ENCODE results near the gene CCL5. TPM values are rescaled to one million over a fixed set of nuclear protein-coding genes. Genes with fewer than 3 reads are reported as not detected.

CCL5 gene
- total RNA-seq (2014; rRNA removed; shearing (Covaris generic)), result 0.23 TPM in 1 of 2 replicates, not detected in the other

DNA sequence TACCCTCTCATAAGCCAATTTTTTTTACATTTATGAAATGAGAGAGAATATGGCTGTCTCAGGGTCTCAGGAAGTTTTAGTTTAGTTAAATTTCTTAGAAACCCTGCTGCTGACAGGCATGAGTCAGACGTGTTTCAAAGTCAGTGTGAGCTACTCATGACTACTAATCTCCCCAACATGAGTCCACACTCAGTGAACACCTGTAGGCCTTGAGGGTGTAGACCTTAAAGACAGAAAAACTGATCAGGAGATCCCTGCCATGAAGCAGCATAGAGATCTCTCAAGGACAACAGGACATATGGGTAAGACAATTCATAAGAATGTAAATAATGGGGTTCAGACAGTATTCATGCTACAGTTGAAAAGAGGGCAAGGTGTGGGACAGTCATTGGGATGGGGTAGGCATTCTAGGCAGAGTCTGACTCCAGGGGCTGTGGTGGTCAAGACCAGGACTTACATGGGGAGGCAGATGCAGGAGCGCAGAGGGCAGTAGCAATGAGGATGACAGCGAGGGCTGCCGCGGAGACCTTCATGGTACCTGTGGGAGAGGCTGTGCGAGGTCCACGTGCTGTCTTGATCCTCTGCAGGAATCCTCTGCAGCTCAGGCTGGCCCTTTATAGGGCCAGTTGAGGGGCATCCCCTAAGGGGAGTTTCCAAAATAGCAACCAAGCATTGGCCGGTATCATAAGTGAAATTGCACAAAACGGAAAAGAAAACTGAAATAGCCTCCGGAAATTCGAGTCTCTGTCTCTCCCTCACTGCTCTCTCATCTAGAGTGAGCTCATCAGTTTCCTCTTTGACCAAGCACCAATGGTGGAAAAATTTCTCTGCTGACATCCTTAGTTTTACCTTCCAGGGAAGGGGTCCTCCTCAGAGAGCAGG lies at the start of gene CCL5:
Gene CCL5, minus strand, starts transcription at position 588 of the 882 bp plus-strand sequence.
- no peak for DNase-seq (ENCODE audit: low spot score)

DNA sequence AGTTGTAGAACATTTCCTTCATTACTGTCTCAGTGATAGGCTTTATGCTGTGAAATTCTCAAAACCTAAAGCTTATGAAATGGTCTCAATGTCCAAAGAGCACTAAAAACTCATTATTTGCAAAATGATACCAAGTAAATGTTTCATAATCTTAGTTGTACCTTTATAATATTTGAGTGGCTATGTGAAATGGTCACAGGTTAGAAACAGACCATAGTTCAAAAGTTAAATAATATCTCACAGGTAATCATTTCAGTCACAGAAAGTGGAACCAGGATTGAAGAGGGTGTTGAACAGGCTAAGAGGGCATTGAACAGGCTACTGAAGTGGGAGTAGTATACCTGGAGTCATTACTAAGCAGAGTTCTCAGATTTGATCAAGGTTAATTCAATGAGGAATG lies 47.6 kb upstream of the CCL5 start:
- no peak for DNase-seq (ENCODE audit: low spot score)

DNA sequence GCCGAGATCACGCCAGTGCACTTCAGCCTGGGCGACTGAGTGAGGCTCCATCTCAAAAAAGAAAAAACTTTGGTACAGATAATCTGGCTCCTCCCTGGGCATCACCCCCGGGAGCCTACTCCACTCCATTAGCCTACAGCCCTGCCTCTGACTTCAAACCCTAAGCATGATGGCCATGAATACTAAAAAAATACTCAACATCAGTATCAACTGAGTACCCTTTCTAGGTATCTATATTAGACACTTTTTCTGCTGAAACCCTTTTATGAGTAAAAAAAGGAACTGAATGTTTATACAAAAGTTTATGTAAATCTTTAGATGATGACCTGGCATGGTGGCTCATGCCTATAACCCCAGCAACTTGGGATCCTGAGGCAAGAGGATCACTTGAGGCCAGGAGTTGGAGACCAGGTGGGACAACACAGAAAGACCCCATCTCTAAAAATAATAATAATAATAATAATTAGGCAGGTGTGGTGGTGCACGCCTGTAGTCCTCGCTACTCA lies 43.5 kb upstream of the CCL5 start:
- no peak for DNase-seq (ENCODE audit: low spot score)

DNA sequence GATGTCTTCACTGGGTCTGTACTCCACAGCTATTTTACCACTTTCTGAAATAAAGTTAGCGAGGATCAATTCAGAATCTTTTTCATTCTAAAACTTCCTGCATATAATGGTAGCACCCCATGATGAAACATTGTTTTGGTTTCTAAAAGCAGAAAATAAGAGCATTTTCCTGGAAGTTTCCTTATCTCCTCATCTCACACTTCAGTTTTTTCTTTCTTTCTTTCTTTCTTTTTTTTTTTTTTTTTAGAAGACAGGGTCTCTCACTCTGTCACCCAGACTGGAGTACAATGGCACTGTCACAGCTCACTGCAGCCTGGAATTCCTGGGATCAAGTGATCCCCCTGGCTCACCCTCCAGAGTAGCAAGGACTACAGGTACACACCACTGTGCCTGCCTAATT lies 40.1 kb upstream of the CCL5 start:
- DNase-seq (ENCODE audit: low spot score), result no peak

DNA sequence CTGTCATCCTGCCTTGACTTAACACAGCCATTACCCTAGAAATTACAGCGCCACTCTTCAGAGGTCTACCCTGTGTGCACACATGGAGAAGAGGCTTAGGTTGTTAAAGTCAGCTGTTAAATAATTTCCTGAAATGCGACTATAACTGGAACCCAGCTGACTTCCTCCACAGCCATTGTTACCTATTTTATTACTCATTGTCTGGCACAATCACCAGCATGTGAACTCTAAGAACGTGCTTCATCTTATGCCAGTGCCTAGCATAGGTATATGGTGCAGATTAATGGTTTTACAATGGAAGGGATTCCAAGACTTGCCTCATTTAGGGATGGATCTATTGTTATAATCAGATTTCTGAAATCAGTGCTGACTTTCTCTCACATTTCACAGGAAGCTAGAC lies 38.5 kb upstream of the CCL5 start:
- no peak for DNase-seq (ENCODE audit: low spot score)

DNA sequence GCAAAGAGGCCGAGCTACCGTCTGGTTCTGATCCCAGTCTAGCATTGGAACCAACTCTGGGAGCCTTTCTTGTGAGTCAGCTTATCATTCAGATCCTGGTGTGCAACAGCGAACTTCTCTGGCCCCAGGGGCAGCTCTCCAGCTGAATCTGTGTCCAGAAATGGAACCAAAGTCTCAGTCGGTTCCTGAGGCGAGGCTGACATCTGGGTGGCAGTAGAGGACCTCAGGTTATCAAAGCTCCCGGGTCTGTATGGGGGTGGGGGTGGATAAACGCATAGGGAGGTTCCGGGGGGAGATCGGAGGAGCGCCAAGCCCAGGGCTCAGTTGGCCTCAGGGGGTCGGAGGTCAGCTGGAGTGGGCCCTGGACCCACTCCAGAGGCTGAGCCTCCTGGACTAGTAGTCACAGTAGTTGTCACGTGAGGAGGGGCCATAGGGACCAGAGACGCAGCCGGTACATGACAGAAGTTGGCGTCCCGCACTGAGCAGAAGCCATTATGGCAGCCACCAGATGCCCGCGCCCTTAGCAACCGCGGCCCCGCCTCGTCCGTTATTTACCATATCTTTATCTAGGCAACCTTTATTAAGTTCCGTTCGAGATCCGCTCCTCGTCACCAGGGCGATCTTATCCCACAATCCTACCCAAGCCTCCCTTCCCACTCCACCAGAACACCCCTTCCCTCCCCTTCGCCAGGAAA lies 37.5 kb upstream of the CCL5 start:
- DNase-seq (ENCODE audit: low spot score), result no peak

DNA sequence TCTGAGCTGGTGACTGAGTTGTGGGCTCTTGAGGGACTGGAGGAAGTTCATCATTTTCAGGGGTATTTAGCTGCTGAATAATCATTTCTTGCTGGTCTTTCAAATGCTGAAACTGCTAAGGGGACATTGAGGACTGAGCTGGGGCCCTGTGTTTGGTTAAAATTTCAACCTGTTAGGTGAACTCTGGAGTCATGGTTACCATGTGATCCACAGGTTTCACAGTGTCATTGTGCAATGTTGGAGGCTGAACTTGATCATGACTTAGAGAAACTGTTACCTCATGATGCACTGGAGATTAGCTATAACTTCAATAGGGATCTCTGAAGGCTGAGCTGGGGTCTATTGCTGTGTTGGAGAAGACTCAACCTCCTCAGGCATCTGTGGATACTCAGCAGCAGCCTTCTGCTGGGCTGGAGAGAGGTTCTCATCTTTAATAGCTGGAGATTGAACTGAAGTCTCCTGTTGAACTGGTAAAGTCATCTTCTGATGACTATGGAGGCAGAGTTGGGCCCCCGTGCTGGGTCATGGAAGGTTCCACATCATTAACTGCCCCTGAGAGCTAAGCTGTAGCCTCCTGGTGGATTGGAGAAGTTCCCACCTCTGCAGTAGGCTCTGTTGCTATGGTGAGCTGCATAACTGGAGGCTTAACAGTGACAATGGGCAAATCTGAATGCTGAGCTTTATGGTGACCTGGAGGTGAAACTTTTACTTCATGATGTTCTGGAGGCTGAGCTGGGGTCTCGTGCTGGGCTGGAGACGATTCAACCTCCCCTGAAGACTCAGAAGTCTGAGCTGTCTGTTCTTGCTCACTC lies 35.2 kb upstream of the CCL5 start:
- no peak for DNase-seq (ENCODE audit: low spot score)

DNA sequence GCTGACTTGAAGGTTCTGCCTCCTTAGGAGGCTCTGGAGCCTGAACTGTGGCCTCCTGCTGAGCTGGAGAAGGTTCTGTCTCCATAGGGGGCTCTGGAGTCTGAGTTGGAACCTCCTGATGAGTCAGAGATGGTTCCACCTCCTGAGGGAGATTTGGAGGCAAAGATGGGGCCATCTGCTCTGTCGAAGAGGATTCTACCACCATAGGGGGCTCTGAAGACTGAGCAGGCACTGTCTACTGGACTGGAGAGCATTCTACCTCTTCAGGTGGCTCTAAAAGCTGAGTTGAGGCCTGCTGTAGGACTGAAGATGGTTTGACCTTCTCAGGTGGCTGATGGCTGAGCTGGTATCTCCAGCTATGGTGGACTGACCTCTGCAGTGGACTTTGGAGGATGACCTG lies 34.2 kb upstream of the CCL5 start:
- no peak for DNase-seq (ENCODE audit: low spot score)

DNA sequence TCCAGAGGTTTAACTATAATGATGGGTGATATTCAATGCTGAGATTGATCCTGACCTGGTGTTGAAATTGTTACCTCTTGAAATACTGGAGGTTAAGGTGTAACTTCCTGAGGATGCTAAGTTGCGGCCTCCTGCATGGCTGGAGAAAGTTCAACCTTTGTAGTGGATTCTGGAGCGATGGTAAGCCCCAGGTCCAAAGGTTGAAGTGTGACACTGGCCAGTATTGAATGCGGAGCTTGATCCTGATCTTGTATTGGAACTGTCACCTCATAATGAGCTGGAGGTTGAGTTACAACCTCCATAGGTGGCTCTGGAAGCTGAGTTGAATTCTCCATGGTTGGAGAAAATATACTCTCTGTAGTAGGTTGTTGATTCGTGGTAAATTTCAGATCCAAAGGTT lies 33.4 kb upstream of the CCL5 start:
- DNase-seq (ENCODE audit: low spot score), result no peak

DNA sequence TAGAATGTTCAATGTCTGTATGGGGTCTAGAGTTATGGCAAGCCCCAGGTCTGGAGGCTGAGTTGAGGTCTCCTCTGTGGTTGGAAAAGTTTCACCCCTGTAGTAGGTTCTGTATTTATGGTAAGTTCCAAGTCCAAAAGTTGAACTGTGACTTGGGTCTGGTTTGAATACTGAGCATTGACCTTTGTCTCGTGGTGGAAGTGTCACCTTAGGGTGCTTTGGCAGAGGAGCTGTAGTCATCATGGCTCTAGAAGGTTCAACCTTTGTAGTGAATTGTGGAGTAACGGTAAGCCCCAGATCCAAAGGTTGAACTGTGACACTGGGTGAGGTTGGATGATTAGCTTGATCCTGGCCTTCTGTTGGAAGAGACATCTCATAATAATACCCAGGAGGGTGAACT lies 32.8 kb upstream of the CCL5 start:
- no peak for DNase-seq (ENCODE audit: low spot score)

DNA sequence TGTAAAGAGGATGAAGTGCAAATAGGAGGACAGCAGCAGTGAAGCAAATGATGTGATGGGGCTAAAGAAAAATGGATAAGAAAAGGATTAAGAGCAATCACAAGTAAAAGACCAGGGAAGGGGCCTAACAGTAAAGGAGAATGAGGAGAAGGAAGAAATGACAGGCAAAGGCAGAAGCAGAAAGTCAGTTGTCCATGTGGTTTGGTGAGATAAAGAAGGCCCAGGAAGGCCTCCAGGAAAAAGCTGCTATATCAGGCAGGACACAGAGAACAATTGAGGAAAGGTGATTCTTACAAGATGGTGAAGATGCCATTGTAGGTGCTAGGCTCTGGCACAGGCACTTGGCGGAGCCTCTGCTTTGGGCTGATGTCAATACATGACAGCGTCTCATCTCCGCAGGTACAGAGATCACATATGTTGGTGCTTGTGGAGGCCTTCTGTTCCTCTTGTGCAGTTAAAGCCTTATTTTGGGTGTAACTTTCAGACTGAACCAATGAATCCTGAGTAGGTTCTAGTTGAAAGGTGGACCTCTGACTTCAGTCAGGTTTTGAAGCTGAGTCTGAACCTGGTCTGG lies 32.3 kb upstream of the CCL5 start:
- DNase-seq (ENCODE audit: low spot score), result no peak

DNA sequence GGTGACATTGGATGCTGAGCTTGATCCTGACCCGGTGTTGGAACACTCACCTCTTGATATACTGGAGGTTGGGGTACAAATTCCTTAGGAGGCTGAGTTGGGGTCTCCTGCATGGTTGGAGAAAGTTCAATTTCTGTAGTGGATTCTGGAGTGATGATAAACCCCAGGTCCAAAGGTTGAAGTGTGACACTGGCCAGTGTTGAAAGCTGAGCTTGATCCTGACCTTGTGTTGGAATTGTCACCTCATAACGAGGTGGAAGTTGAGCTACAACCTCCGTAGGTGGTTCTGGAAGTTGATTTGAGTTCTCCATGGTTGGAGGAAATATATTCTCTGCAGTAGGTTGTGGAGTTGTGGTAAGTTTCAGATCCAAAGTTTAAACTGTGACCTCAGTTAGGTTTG lies 29.2 kb upstream of the CCL5 start:
- DNase-seq (ENCODE audit: low spot score), result no peak

DNA sequence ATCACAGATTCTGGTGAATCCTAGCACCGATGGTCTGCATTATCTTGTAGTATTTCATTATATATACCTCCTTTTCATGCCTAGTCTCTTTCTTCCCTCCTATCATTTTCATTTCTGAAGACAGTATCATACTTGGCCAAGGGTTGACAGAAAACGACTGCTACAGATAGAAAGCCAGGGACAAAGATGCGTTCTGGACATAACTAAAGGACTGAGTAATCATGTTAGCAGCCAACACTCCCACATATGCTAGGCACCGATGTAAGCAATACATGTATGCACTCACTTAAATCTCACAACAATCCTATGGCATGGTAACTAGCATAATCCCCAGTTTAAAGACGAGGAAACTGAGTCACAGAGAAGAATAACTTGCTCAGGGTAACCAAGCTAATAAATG lies 27.5 kb upstream of the CCL5 start:
- DNase-seq (ENCODE audit: low spot score), result no peak

DNA sequence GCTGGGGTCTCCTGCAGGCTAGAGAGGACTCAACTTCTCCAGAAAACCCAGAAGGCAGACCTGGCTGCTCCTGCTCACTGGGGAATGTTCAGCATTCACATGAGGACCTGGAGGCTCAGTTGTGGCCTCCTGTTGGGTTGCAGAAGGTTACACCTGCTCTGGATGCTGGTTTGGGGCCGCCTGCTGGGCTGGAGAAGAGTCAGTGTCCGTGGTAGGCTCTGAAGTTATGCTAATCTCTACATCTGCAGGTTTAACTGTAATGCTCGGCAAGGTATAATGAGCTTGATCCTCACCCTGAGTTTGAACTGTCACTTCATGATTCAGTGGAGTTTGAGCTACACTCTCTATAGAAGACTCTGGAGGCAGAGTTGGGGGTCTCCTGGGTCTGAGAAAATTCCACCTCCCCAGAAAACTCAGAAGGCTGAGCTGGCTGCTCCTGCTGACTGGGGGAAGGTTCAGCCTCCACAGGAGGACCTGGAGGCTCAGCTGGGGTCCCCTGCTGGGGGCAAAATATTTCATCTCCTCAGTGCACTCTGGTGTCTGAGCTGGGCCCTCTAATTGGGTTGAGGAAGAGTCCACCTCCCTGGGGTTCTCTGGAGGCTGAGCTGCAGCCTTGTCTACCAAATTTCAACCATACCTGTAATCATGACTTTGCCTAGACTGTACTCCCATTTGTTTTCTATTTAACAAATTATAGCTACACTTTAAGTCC lies 26.9 kb upstream of the CCL5 start:
- no peak for DNase-seq (ENCODE audit: low spot score)

DNA sequence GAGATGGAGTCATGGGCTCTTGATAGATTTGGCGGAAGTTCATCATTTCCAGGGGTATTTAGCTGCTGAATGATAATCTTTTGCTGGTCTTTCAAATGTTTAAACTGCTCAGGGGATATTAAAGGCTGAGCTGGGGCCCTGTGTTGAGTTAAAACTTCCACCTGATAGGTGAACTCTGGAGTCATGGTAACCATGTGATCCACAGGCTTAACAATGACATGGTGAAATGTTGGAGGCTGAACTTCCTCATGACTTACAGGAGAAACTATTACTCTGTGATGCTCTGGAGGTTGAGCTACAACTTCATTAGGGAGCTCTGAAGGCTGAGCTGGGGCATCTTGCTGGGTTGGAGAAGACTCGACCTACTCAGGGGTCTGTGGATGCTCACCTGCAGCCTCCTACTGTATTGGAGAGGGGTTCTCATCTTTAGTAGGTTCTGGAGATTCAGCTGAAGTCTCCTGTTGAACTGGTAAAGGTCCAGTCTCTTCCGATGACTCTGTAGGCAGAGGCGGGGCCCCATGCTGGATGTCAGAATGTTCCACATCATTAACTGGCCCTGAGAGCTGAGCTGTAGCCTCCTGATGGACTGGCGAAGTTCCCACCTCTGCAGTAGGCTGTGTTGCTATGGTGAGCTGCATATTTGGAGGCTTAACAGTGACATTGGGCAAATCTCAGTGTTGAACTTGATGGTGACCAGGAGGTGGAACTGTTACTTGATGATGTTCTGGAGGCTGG lies 26.2 kb upstream of the CCL5 start:
- no peak for DNase-seq (ENCODE audit: low spot score)

DNA sequence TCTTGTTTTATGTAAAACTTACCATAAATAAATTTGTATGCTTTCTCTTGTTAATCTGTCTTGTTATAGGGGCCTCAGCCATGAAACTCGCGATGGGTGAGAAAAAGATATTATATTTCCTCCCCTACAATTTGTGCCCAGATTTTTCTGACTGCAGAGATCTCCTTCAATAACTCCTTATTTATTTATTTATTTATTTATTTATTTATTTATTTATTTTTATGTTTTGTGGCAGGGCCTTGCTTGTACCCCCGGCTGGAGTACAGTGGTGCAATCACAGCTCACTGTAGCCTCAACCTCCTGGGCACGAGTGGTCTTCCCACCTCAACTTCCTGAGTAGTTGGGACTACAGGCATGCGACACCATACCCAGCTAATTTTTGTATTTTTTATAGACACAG lies 23.3 kb upstream of the CCL5 start:
- DNase-seq (ENCODE audit: low spot score), result no peak

DNA sequence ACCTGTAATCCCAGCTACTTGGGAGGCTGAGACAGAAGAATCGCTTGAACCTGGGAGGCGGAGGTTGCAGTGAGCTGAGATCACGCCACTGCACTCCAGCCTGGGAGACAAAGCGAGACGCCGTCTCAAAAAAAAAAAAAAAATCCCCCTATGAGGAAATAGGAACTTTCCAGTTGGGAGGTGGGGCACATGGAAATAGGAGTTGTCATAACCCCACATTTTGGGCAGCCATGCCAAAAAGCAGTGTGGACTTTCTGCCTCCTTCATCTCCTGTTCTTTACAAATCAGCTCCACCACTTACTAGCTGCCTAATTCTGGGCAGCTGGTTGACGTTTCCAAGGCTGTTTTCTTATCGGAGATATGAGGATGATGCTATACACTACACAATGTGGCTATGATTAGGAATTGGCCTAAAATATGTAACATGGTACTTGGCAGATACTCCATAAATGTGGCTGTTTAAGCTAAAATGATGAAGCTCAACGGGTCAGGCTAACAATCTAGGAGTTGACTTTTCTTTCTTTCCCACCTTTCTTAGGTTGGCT lies 21.5 kb upstream of the CCL5 start:
- DNase-seq (ENCODE audit: low spot score), result no peak

DNA sequence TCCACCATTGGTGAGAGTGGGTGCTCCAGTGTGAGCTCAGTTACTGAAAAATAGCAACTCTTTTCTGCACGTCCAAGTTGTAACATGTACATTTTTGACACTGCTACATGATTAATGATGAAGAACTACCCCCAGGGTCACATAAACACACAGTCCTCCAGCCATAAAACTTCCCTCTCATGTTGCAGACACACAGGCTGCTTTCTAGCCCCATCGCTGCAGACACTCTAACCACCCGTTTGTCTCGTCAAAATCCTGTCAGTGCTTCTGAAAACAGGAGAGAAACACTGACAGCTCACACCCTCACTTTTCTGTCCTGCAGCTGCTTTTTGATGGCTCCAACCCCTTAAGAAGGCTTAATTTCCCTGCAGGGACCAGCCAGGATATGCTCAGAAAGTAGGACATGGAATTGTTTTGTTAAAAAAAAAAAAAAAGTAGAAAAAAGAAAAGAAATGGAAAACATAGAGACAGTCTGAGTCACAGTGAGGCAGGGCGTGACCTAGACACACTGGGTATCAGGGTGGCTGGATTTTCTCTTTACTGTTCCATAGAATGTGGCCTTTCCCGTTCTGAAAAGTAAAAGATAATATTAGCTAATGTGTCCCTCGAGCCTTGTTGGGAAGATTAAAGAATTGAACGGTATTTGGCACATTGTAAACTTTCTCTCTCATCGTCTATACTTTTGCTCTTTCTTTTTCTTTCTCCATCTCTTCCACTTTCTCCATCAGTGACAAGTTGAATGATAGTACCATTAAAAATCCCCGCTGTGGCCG lies 20.7 kb upstream of the CCL5 start:
- DNase-seq (ENCODE audit: low spot score), result no peak

DNA sequence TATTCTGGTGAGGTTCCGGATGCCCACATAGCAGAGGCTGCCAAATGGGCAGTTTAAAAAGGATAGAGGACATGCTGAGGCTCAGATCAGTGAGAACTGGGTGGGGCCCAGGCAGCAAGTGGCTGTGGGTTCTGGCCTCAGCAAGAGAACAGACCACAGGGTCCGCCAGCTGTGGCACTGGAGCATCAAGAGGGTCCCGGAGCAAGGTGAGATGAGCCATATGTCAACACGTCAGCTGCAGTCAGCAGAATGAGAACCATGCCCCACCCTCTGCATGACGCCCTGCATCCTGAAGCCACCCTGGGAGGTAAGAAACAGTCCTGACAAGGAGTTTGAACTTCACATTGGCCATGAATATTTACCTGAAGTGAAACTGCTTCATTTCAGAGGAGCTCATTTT lies 20.1 kb upstream of the CCL5 start:
- DNase-seq (ENCODE audit: low spot score), result no peak

Measured in HT-29 (cell line).